Measurements from ENCODE around the gene TMCO4. TPM values are rescaled to one million over a fixed set of nuclear protein-coding genes. Genes with fewer than 3 reads are reported as not detected.
A peak's percentile ranks its signal among the peaks of the same experiment; 100 is the strongest.

The TMCO4 gene
- total RNA-seq, 1 donor = 25.3 TPM

- no peak for DNase-seq (ENCODE audit: low read depth in 2 of 3, low spot score in 2 of 3)
These were observed 22.8 kb downstream of the TMCO4 start for GRCh38 chr1:19776933-19777332.

- DNase-seq (ENCODE audit: low read depth in 2 of 3, low spot score in 2 of 3) = no peak
These were observed 23.4 kb downstream of the TMCO4 start for GRCh38 chr1:19776287-19776686.

- DNase-seq (ENCODE audit: low read depth in 2 of 3, low spot score in 2 of 3) = no peak
These were observed 23.9 kb downstream of the TMCO4 start for GRCh38 chr1:19775831-19776230.

GRCh38 chr1:19775317-19775716 lies 24.4 kb downstream of the TMCO4 start:
- DNase-seq (ENCODE audit: low read depth in 2 of 3, low spot score in 2 of 3) = no peak

- no peak for DNase-seq (ENCODE audit: low read depth in 2 of 3, low spot score in 2 of 3)
These were observed 25.4 kb downstream of the TMCO4 start for GRCh38 chr1:19774180-19774785.

GRCh38 chr1:19773485-19773884 lies 26.2 kb downstream of the TMCO4 start:
- no peak for DNase-seq (ENCODE audit: low read depth in 2 of 3, low spot score in 2 of 3)

GRCh38 chr1:19772053-19772452 lies 27.7 kb downstream of the TMCO4 start:
- no peak for DNase-seq (ENCODE audit: low read depth in 2 of 3, low spot score in 2 of 3)

GRCh38 chr1:19771350-19771749 lies 28.4 kb downstream of the TMCO4 start:
- no peak for DNase-seq (ENCODE audit: low read depth in 2 of 3, low spot score in 2 of 3)

GRCh38 chr1:19770436-19771190 lies 29.1 kb downstream of the TMCO4 start:
- DNase-seq (ENCODE audit: low read depth in 2 of 3, low spot score in 2 of 3) = no peak

- DNase-seq (ENCODE audit: low read depth in 2 of 3, low spot score in 2 of 3) = no peak
These were observed 30.3 kb downstream of the TMCO4 start for GRCh38 chr1:19769211-19769932.

GRCh38 chr1:19768353-19769210 lies 31.1 kb downstream of the TMCO4 start:
- DNase-seq (ENCODE audit: low read depth in 2 of 3, low spot score in 2 of 3) = no peak

GRCh38 chr1:19765623-19766022 lies 34.1 kb downstream of the TMCO4 start:
- no peak for DNase-seq (ENCODE audit: low read depth in 2 of 3, low spot score in 2 of 3)

- no peak for DNase-seq (ENCODE audit: low read depth in 2 of 3, low spot score in 2 of 3)
These were observed 34.9 kb downstream of the TMCO4 start for GRCh38 chr1:19764848-19765247.

- DNase-seq (ENCODE audit: low read depth in 2 of 3, low spot score in 2 of 3) = peak in 2 of 3 donors; percentile 13 to 36
These were observed 37.4 kb downstream of the TMCO4 start for GRCh38 chr1:19762175-19762779.

- no peak for DNase-seq (ENCODE audit: low read depth in 2 of 3, low spot score in 2 of 3)
These were observed 40.0 kb downstream of the TMCO4 start for GRCh38 chr1:19759740-19760089.

GRCh38 chr1:19758227-19758830 lies 41.4 kb downstream of the TMCO4 start:
- DNase-seq (ENCODE audit: low read depth in 2 of 3, low spot score in 2 of 3) = no peak

- no peak for DNase-seq (ENCODE audit: low read depth in 2 of 3, low spot score in 2 of 3)
These were observed 42.1 kb downstream of the TMCO4 start for GRCh38 chr1:19757641-19758040.

- DNase-seq (ENCODE audit: low read depth in 2 of 3, low spot score in 2 of 3) = no peak
These were observed 43.2 kb downstream of the TMCO4 start for GRCh38 chr1:19756480-19756879.

- DNase-seq (ENCODE audit: low read depth in 2 of 3, low spot score in 2 of 3) = no peak
These were observed 45.2 kb downstream of the TMCO4 start for GRCh38 chr1:19754482-19754881.

GRCh38 chr1:19752083-19752696 lies 47.5 kb downstream of the TMCO4 start:
- DNase-seq (ENCODE audit: low read depth in 2 of 3, low spot score in 2 of 3) = no peak
